Stimulated activated CD8-positive, alpha-beta memory T cell treated with anti-CD3 and anti-CD28 coated beads, Interleukin-2, amount 100 ng/mL, for 48 hours (primary cell): ENCODE data around the gene ZNF25.
"Not testable (repeated sequence)": the region's sequence is repeated elsewhere in the genome, so short reads cannot be mapped to it uniquely, and the experiment has no call there.

Source experiments
- DNase-seq, 2 donors: peaks; one replicate each; pipeline ENCODE4 v3.0.0-alpha.2; 2020; ENCODE audit warnings: low read depth in 2 of 2

The ZNF25 gene

DNA sequence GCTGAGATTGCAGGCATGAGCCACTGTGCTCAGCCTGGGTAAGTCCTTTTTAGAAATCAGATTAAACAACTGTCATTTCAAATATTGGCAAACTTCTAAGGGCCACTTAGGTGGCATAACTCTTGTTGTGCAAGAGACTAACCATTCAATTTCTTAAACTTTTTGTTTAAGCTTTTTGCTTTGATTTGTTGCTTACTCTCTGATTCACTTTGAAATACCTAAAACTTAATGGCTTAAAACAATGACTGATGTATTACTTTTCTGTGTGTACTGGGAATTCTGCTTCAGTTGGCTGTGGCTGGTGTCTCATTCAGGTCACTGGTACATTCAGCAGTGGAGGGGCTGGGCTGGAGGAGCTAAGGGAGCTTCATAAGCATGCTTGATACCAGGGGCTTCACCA is 28.9 kb downstream of the ZNF25 start:
- no peak for DNase-seq

DNA sequence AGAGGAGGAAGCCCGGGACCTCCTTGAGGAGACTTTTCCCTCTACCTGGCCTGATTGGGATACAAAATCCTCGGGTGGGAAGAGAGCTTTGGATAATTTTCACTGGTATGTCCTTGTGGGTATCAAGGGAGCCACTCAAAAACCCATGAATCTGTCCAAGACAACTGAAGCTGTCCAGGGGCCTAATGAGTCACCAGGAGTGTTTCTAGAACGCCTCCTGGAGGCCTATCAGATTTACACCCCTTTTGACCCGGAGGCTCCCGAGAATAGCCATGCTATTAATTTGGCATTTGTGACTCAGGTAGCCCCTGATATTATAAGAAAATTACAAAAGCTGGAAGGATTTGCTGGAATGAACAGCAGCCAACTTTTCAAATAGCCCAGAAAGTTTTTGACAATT is 38.6 kb downstream of the ZNF25 start:
- DNase-seq: no peak

DNA sequence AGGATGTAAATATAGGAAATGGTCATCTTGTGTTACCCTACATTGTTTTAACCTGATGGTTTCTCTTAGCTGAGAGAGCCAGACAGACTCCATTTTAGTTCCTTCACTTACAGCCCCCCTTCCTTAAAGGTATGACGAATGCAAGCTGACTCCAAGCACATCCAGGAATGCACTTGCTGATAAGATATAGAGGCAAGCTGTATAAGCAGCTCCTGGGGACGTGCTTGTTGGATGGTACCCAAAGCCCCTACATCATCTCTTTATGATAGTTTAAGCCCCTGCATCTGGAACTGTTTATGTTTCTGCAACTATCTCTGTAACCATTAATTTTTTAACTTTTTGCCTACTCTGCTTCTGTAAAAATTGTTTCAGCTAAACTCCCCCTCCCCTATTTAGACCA is 41.7 kb downstream of the ZNF25 start:
- no peak for DNase-seq

DNA sequence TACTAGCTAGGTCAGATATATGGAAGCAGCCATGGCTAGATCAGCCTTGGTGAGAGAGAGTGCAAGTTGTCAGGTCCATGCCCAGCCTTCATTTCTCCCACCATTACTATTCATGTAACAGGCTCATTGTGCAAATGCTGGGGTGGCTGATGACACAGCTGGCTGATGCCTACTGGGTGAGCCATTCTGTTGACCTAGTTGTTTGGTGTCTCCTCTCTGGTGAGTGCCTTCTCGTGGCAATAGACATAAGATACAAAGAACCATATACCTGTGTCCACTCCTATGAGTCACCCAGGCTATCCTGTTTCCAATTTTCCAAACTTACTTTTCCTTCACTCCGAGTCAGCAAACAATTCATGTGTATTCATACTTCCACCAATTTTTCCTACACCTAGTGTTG is 46.0 kb downstream of the ZNF25 start:
- no peak for DNase-seq

DNA sequence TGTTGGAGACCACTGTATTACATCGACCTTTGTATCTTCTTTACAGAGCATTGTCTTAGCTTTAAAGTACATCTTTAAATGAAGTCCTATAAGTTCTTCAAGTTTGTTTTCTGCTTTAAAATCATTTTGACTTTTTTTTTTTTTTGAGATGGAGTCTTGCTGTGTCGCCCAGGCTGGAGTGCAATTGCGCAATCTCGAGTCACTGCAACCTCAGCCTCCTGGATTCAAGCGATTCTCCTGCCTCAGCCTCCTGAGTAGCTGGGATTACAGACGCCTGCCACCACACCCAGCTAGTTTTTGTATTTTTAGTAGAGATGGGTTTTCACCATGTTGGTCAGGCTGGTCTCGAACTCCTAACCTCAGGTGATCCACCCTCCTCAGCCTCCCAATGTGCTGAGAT is 68.3 kb downstream of the ZNF25 start:
- not testable (repeated sequence) for DNase-seq

DNA sequence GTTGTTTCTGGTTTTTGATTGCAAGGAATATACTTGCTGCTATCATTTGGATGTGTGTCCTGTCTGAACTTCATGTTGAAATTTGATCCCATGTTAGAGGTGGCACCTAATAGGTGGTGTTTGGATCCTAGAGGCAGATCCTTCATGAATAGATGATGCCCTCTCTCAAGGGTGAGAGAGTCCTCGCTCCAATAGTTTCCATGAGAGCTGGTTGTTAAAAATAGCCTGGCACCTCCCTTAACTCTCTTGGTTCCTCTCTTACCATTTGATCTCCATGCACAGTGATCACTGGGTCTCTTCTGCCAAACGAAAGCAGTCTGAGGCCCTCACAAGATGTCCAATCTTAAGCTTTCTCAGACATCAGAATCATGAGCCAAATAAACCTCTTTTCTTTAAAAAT is 70.1 kb downstream of the ZNF25 start:
- no peak for DNase-seq
